HL-60 (cell line): Measurements from ENCODE around the gene SLC35F3.

Experiments
- GABPA ChIP-seq: IDR thresholded peaks from 2 replicates; pipeline ENCODE4 v1.6.1; 2012; ENCODE audit warnings: low read depth
- POLR2AphosphoS5 ChIP-seq: IDR thresholded peaks from 2 replicates; pipeline ENCODE4 v1.6.1; 2012; ENCODE audit warnings: low read depth
- TF ChIP-seq, protein P1 (sequence below): IDR thresholded peaks from one replicate; pipeline ENCODE4 v1.5.1; 2011; ENCODE audit warnings: low read length, control low read depth, inconsistent platforms; ENCODE audit not compliant: insufficient read depth
- TF ChIP-seq, protein P2 (sequence below): IDR thresholded peaks from 2 replicates; pipeline ENCODE4 v1.6.1; 2012; ENCODE audit warnings: low read depth; ENCODE audit not compliant: insufficient replicate concordance

DNA sequence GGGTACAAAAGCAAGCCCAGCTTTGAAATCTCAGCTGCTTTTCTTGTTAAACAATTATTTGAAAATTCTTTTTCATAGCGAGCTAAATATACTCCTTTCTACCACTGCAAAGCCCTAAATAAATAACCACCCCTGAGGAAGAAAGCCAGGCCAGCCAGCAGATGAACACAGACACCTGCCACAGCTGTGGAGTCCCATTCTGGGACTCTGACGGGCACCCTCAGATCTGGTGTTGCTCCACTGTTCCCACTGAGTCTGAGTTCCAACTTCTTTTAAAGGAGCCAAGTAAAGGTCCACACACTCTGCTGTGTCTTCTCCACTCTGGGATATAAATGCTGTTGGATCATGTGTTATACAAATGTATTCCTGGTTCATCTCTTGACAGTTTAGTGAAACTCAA lies 391.1 kb downstream of the SLC35F3 start:
- TF ChIP-seq, protein P1, sequence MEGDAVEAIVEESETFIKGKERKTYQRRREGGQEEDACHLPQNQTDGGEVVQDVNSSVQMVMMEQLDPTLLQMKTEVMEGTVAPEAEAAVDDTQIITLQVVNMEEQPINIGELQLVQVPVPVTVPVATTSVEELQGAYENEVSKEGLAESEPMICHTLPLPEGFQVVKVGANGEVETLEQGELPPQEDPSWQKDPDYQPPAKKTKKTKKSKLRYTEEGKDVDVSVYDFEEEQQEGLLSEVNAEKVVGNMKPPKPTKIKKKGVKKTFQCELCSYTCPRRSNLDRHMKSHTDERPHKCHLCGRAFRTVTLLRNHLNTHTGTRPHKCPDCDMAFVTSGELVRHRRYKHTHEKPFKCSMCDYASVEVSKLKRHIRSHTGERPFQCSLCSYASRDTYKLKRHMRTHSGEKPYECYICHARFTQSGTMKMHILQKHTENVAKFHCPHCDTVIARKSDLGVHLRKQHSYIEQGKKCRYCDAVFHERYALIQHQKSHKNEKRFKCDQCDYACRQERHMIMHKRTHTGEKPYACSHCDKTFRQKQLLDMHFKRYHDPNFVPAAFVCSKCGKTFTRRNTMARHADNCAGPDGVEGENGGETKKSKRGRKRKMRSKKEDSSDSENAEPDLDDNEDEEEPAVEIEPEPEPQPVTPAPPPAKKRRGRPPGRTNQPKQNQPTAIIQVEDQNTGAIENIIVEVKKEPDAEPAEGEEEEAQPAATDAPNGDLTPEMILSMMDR: no peak
- TF ChIP-seq POLR2AphosphoS5 (no peak), GABPA (no peak)
- TF ChIP-seq, protein P2, sequence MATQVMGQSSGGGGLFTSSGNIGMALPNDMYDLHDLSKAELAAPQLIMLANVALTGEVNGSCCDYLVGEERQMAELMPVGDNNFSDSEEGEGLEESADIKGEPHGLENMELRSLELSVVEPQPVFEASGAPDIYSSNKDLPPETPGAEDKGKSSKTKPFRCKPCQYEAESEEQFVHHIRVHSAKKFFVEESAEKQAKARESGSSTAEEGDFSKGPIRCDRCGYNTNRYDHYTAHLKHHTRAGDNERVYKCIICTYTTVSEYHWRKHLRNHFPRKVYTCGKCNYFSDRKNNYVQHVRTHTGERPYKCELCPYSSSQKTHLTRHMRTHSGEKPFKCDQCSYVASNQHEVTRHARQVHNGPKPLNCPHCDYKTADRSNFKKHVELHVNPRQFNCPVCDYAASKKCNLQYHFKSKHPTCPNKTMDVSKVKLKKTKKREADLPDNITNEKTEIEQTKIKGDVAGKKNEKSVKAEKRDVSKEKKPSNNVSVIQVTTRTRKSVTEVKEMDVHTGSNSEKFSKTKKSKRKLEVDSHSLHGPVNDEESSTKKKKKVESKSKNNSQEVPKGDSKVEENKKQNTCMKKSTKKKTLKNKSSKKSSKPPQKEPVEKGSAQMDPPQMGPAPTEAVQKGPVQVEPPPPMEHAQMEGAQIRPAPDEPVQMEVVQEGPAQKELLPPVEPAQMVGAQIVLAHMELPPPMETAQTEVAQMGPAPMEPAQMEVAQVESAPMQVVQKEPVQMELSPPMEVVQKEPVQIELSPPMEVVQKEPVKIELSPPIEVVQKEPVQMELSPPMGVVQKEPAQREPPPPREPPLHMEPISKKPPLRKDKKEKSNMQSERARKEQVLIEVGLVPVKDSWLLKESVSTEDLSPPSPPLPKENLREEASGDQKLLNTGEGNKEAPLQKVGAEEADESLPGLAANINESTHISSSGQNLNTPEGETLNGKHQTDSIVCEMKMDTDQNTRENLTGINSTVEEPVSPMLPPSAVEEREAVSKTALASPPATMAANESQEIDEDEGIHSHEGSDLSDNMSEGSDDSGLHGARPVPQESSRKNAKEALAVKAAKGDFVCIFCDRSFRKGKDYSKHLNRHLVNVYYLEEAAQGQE: no peak
